Measurements from ENCODE around the gene SPRR2F. TPM values are rescaled to one million over a fixed set of nuclear protein-coding genes. Genes with fewer than 3 reads are reported as not detected.
"Not testable (repeated sequence)": the region's sequence is repeated elsewhere in the genome, so short reads cannot be mapped to it uniquely, and the experiment has no call there.

Gene SPRR2F
- total and polyA plus RNA-seq, 8 donors = 0.62 to 11.5 (median 1.5) TPM; not detected in 5

- Histone ChIP-seq H3K9me3 (no peaks in the 10 kb centered on the region), H3K36me3 (no peaks in the 10 kb centered on the region), H3K27ac (no peak overlapping the region), H3K4me3 (no peak overlapping the region), H3K27me3 (no peaks in the 10 kb centered on the region), H3K4me1 (no peaks in the 10 kb centered on the region)
- intact Hi-C loops (cut with DNase I; ENCODE audit: low total_unique reads) = no loop called here
- no peak for TF ChIP-seq EP300 (IDR thresholded peaks at IDR 0.05)
- TF ChIP-seq, protein P1, sequence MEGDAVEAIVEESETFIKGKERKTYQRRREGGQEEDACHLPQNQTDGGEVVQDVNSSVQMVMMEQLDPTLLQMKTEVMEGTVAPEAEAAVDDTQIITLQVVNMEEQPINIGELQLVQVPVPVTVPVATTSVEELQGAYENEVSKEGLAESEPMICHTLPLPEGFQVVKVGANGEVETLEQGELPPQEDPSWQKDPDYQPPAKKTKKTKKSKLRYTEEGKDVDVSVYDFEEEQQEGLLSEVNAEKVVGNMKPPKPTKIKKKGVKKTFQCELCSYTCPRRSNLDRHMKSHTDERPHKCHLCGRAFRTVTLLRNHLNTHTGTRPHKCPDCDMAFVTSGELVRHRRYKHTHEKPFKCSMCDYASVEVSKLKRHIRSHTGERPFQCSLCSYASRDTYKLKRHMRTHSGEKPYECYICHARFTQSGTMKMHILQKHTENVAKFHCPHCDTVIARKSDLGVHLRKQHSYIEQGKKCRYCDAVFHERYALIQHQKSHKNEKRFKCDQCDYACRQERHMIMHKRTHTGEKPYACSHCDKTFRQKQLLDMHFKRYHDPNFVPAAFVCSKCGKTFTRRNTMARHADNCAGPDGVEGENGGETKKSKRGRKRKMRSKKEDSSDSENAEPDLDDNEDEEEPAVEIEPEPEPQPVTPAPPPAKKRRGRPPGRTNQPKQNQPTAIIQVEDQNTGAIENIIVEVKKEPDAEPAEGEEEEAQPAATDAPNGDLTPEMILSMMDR (IDR thresholded peaks at IDR 0.05) = no peak
- DNase-seq = peak in 1 of 2 donors; percentile 32
- WGBS, 5 donors = 16 to 43% (median 31%) methylated on average over 3 of the region's 3 CpGs
These were observed 27.2 kb upstream of the SPRR2F start for GRCh38 chr1:153140484-153140883.

DNA sequence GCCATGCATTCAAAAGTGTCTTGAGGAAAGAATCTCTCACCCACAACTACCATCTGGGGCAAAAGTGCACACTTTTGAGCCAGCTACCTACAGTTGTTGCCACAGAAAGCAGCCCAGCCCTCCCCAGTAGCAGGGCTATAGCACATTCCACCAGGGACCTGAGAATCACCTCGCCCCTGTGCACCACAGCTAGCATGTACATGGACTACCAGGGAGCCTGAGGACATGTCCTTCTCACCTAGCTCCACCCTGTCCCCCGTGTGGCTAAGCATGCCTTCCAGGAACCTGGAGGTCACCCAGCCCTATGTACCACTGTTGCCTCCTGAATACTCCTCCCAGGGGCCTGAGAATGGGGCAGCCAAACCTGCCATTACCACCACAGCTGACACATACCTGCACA is 20.4 kb upstream of the SPRR2F start:
- Histone ChIP-seq H3K9me3 (no peaks in the 10 kb centered on the region), H3K27ac (no peak overlapping the region), H3K27me3 (no peaks in the 10 kb centered on the region), H3K4me3 (no peak overlapping the region), H3K36me3 (no peaks in the 10 kb centered on the region), H3K4me1 (no peaks in the 10 kb centered on the region)
- 67 to 90% (median 76%) methylated on average over 2 of the region's 2 CpGs for WGBS, 5 donors
- no peak for DNase-seq
- TF ChIP-seq POLR2AphosphoS5 (IDR thresholded peaks at IDR 0.05) = no peak
- TF ChIP-seq, protein P1 (IDR thresholded peaks at IDR 0.05) = no peak
- no peak for TF ChIP-seq EP300 (IDR thresholded peaks at IDR 0.05)
- no peak for TF ChIP-seq POLR2A (IDR thresholded peaks at IDR 0.05)
- intact Hi-C loops (cut with DNase I; ENCODE audit: low total_unique reads) = no loop called here

DNA sequence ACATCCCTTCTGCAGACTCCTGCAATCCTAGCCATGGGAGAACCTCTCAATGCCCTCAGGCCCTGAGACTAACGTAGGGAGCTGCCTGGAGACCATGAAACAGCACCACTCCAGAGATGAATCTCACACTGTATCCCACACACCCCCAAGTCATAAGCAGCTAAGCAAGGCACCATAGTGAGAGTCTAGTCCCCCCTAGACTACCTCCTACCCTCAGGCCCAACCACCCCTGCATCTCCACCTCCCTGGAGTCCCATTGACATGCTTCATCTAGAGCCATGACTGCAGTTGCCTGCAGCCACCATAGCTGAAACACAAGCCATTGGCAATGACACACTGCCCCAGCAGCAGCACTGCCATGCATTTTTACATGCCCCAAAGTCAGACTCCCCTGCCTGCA is 20.0 kb upstream of the SPRR2F start:
- DNase-seq = no peak
- WGBS, 5 donors = 73 to 100% (median 90%) methylated on average over 1 of the region's 1 CpG
- no peak for TF ChIP-seq POLR2A (IDR thresholded peaks at IDR 0.05)
- TF ChIP-seq EP300 (IDR thresholded peaks at IDR 0.05) = no peak
- TF ChIP-seq, protein P1 (IDR thresholded peaks at IDR 0.05) = no peak
- TF ChIP-seq POLR2AphosphoS5 (IDR thresholded peaks at IDR 0.05) = no peak

GRCh38 chr1:153128688-153129087 is 15.4 kb upstream of the SPRR2F start:
- H3K4me1 ChIP-seq; H3K27me3 ChIP-seq; H3K36me3 ChIP-seq; intact Hi-C loops (cut with DNase I; ENCODE audit: low total_unique reads); H3K27ac ChIP-seq; DNase-seq; H3K4me3 ChIP-seq: not testable (repeated sequence)
- WGBS, 5 donors = 89 to 94% (median 93%) methylated on average over 4 of the region's 4 CpGs
- peaks cover 0 to 15% (median 7%) of the 10 kb centered on the region in 4 donors for H3K9me3 ChIP-seq

More for the DNA sequence above, 20.0 kb upstream of the SPRR2F start:
- Histone ChIP-seq H3K9me3 (no peaks in the 10 kb centered on the region), H3K27ac (no peak overlapping the region), H3K27me3 (no peaks in the 10 kb centered on the region), H3K4me1 (no peaks in the 10 kb centered on the region), H3K36me3 (no peaks in the 10 kb centered on the region), H3K4me3 (no peak overlapping the region)
- intact Hi-C loops (cut with DNase I; ENCODE audit: low total_unique reads) = no loop called here

DNA sequence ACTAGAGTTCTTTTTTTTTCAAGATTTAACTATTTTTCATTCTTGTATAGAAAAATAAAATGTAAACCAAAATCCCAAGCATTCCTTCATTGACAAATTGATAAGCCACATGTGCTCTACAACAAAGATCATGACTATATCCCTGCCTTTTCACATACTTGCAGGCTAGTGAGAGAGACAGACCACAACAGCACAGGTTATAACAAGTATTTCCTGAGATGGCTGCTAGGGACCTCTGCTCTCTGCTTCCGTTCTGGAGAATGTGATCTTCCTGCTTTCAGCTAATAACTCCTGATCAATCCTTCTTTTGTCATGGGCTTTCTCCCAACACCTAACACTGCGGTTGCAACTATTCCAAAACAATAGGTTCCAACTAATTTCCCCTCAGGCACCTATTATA is 14.0 kb upstream of the SPRR2F start:
- no peak for DNase-seq
- Histone ChIP-seq H3K36me3 (no peaks in the 10 kb centered on the region), H3K9me3 (peaks cover 0 to 15% (median 10%) of the 10 kb centered on the region in 4 donors), H3K27ac (no peak overlapping the region), H3K4me3 (no peak overlapping the region), H3K4me1 (no peaks in the 10 kb centered on the region), H3K27me3 (no peaks in the 10 kb centered on the region)
- 70 to 85% (median 76%) methylated on average over 2 of the region's 2 CpGs for WGBS, 5 donors
- TF ChIP-seq, protein P1 (IDR thresholded peaks at IDR 0.05) = no peak
- no peak for TF ChIP-seq POLR2A (IDR thresholded peaks at IDR 0.05)
- TF ChIP-seq POLR2AphosphoS5 (IDR thresholded peaks at IDR 0.05) = no peak
- intact Hi-C loops (cut with DNase I; ENCODE audit: low total_unique reads) = no loop called here

All from stomach (tissue), 9 donors.